Pancreas (tissue), 10 donors: ENCODE measurements around the gene PAQR9. TPM values are rescaled to one million over a fixed set of nuclear protein-coding genes. Genes with fewer than 3 reads are reported as not detected.

ENCODE experiments used
- ATAC-seq, 4 donors: fragments of 200-7000 bp; cut with Tn5 transposase; one replicate each; pipeline versions ENCODE4 v1.8.0 to v1.9.1; 2020; ENCODE audit warnings: mild to moderate bottlenecking in 4 of 4, moderate library complexity in 4 of 4
- DNase-seq, 6 donors: peaks; one replicate each; pipeline ENCODE4 v3.0.0-alpha.2; 2020
- FAIRE-seq: peaks from 2 replicates; lab custom pipeline; 2012; peaks lifted over from hg19 to GRCh38; lab: Jason Lieb, UNC
- H3K27ac ChIP-seq, 4 donors: fragments of 200-600 bp; sonication (generic); 1 replicate in 3 of 4; 2 replicates in 1 of 4; pipeline versions ENCODE4 v1.5.0 to v1.8.0; 2020
- H3K27me3 ChIP-seq, 4 donors: fragments of 200-600 bp; one replicate each; pipeline ENCODE4 v1.8.0; 2021
- H3K36me3 ChIP-seq, 3 donors: fragments of 200-600 bp; sonication (generic) in 1 of 3; one replicate each; pipeline versions ENCODE4 v1.5.0 to v1.8.0; 2020 to 2021
- H3K4me1 ChIP-seq, 3 donors: fragments of 200-600 bp; one replicate each; pipeline ENCODE4 v1.8.0; 2021
- H3K4me3 ChIP-seq, 4 donors: fragments of 200-600 bp; sonication (generic) in 2 of 4; one replicate each; pipeline versions ENCODE4 v1.5.0 to v1.8.0; 2020 to 2021
- H3K9me3 ChIP-seq, 4 donors: fragments of 200-600 bp; one replicate each; pipeline ENCODE4 v1.8.0; 2021
- CTCF ChIP-seq, 4 donors: fragments of 200-600 bp; sonication (generic) in 3 of 4; IDR thresholded peaks; one replicate each; pipeline versions ENCODE4 v1.5.0 to v1.8.0; 2021; ENCODE audit warnings: antibody characterized with exemption in 4 of 4
- WGBS, 2 donors: extraction: QIAGEN DNeasy Blood & Tissue Kit; methylation state at CpG; one replicate each; pipeline ENCODE4 v1.1.7; 2013; 5-methylcytosine and 5-hydroxymethylcytosine counted together
- intact Hi-C, 3 donors: fragments of 100-400 bp; cut with DNase I; formaldehyde crosslinking; loops; one replicate each; pipeline versions ENCODE4 v1.11.1 to v1.14.2; 2022
- polyA plus RNA-seq, 2 donors: library from polyadenylated mRNA; stranded (reverse); fragments of 200-250 nt; gene quantifications; one replicate each; pipeline ENCODE4 v1.2.3, GENCODE V29; 2013
- total RNA-seq, 6 donors: library from RNA; stranded (reverse); fragmentation: NEBNext Ultra II Directional in 4 of 6; extraction: Animal tissue kit (Norgen Biotek cat#: 25700) in 4 of 6; gene quantifications; one replicate each; pipeline versions ENCODE4 v1.2.1 to v1.2.4, GENCODE V29; 2021 to 2023
- donor health status: healthy with polysubstance abuse.
- donor health status: DM: no; HTN: no; CAD: no; lungs with moderate emphysema.
- donor health status: DM: no; HTN: no; CAD: no.
- donor health status: control.
- donor health status: control.
- donor health status: Bipolar disorder and iron deficiency.
- donor health status: DM: yes; HTN: yes; CAD: no.
- donor health status: DM: no; HTN: no; CAD: no.
- donor health status: DM: no; HTN: no; CAD: no.
- donor health status: DM: yes; HTN: yes; CAD: no.

PAQR9 gene
- total and polyA plus RNA-seq, 8 donors: 0.13 TPM; not detected in 7

DNA sequence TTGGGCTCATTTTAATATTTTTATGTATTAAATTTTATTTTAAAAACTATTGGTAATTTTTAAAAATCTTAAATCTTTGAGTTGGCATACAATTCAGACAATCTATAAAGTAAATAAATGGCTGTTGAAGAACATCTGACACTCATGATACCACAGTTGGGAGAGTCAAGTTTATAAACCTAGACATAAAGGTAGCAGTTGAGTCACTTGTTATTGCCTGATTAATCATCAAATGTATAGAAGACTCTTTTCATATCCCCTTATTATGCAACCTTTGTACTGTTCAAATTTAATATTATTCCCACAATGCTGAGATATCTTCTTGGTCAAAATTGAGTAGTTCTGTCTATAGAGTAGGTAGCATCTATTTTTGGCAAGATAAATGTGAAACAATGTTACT, 19.6 kb downstream of the PAQR9 start:
- FAIRE-seq (no peak), ATAC-seq (no peak), DNase-seq (no peak)
- Histone ChIP-seq H3K4me1 (peaks cover 0 to 7% (median 0%) of the 10 kb centered on the region in 3 donors), H3K9me3 (no peaks in the 10 kb centered on the region), H3K27me3 (peaks cover 0 to 10% (median 0%) of the 10 kb centered on the region in 4 donors), H3K36me3 (no peaks in the 10 kb centered on the region), H3K27ac (no peak overlapping the region), H3K4me3 (no peak overlapping the region)
- intact Hi-C loops: no loop called here
- no peak for TF ChIP-seq CTCF (IDR thresholded peaks at IDR 0.05)

GRCh38 chr3:142943349-142943748, 20.1 kb downstream of the PAQR9 start:
- Histone ChIP-seq H3K27ac (no peak overlapping the region), H3K27me3 (peaks cover 0 to 10% (median 0%) of the 10 kb centered on the region in 4 donors), H3K36me3 (no peaks in the 10 kb centered on the region), H3K4me3 (no peak overlapping the region), H3K9me3 (no peaks in the 10 kb centered on the region), H3K4me1 (peaks cover 0 to 7% (median 0%) of the 10 kb centered on the region in 3 donors)
- no peak for TF ChIP-seq CTCF (IDR thresholded peaks at IDR 0.05)
- ATAC-seq: no peak
- intact Hi-C loops: no loop called here
- DNase-seq: no peak
- 83 to 95% methylated on average over 1 of the region's 1 CpG for WGBS, 2 donors
- FAIRE-seq: no peak

GRCh38 chr3:142941373-142942123, 21.9 kb downstream of the PAQR9 start:
- H3K9me3 ChIP-seq: no peaks in the 10 kb centered on the region
- no peak overlapping the region for H3K4me3 ChIP-seq
- H3K27me3 ChIP-seq: no peaks in the 10 kb centered on the region
- ATAC-seq (peak in 1 of 4 donors; percentile 28), DNase-seq (no peak), FAIRE-seq (no peak)
- 34 to 36% methylated on average over 8 of the region's 8 CpGs for WGBS, 2 donors
- intact Hi-C loops: no loop called here
- no peaks in the 10 kb centered on the region for H3K36me3 ChIP-seq
- TF ChIP-seq CTCF (IDR thresholded peaks at IDR 0.05): no peak
- peaks cover 0 to 7% (median 0%) of the 10 kb centered on the region in 3 donors for H3K4me1 ChIP-seq
- H3K27ac ChIP-seq: no peak overlapping the region

DNA sequence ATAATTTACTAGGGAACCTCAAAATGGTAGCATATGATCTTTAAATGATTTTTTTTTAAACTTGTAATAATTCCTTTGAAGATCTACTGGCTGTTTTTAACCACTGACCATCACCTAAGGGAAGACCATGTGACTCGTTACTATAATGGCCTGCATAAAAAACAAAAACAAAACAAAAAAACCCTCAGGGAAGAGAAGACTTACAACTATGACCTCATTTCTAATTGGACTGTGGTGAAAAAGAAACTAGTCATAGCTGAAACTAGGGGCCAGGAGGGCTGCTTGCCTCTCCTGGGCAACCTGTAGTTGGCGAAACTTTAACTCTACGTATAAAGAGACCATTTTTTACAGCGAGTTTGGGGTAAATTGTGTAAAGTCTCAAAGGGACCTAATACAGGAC, 23.0 kb downstream of the PAQR9 start:
- no peaks in the 10 kb centered on the region for H3K9me3 ChIP-seq
- peaks cover 0 to 7% (median 0%) of the 10 kb centered on the region in 3 donors for H3K4me1 ChIP-seq
- no peak for FAIRE-seq
- no peak for DNase-seq
- no peaks in the 10 kb centered on the region for H3K36me3 ChIP-seq
- H3K27me3 ChIP-seq: no peaks in the 10 kb centered on the region
- intact Hi-C loops: no loop called here
- no peak for ATAC-seq
- H3K4me3 ChIP-seq: no peak overlapping the region
- H3K27ac ChIP-seq: no peak overlapping the region
- TF ChIP-seq CTCF (IDR thresholded peaks at IDR 0.05): no peak
- WGBS, 2 donors: 81 to 84% methylated on average over 4 of the region's 4 CpGs

- Histone ChIP-seq H3K4me3 (no peak overlapping the region), H3K4me1 (peaks cover 0 to 7% (median 0%) of the 10 kb centered on the region in 3 donors), H3K27me3 (no peaks in the 10 kb centered on the region), H3K36me3 (no peaks in the 10 kb centered on the region), H3K27ac (no peak overlapping the region), H3K9me3 (no peaks in the 10 kb centered on the region)
- ATAC-seq (no peak), DNase-seq (no peak), FAIRE-seq (no peak)
- WGBS, 2 donors: 56 to 79% methylated on average over 1 of the region's 1 CpG
- intact Hi-C loops: no loop called here
- TF ChIP-seq CTCF (IDR thresholded peaks at IDR 0.05): no peak
These were observed 23.5 kb downstream of the PAQR9 start for GRCh38 chr3:142940000-142940399.
